Vagina (tissue), 2 donors: ENCODE results near the gene USP16. TPM values are rescaled to one million over a fixed set of nuclear protein-coding genes. Genes with fewer than 3 reads are reported as not detected.

Source experiments
- DNase-seq, 2 donors: peaks; one replicate each; pipeline ENCODE4 v3.0.0-alpha.2; 2017; ENCODE audit errors: extremely low spot score in 2 of 2
- H3K27ac ChIP-seq: fragments of 200-600 bp; sonication (generic); one replicate; pipeline ENCODE4 v1.5.1; 2019
- H3K27me3 ChIP-seq: fragments of 200-600 bp; sonication (generic); one replicate; pipeline ENCODE4 v1.5.1; 2019
- H3K36me3 ChIP-seq, 2 donors: fragments of 200-600 bp; sonication (generic); one replicate each; pipeline ENCODE4 v1.5.1; 2017 to 2019
- H3K4me1 ChIP-seq: fragments of 200-600 bp; sonication (generic); one replicate; pipeline ENCODE4 v1.5.1; 2019
- H3K4me3 ChIP-seq, 2 donors: fragments of 200-600 bp; sonication (generic); 1 replicate in 1 of 2; 2 replicates in 1 of 2; pipeline ENCODE4 v1.5.1; 2016 to 2019
- H3K9me3 ChIP-seq: fragments of 200-600 bp; sonication (generic); one replicate; pipeline ENCODE4 v1.5.1; 2019
- POLR2A ChIP-seq, 2 donors: fragments of 450-650 bp; IDR thresholded peaks; one replicate each; pipeline ENCODE4 v1.6.1; 2017; ENCODE audit warnings: antibody characterized with exemption in 2 of 2, mild to moderate bottlenecking in 2 of 2, moderate library complexity in 2 of 2
- POLR2AphosphoS5 ChIP-seq, 2 donors: sonication (generic); formaldehyde crosslinking; IDR thresholded peaks; one replicate each; pipeline ENCODE4 v1.9.0; 2017; ENCODE audit warnings: antibody characterized with exemption in 2 of 2, mild to moderate bottlenecking in 2 of 2, low read depth in 1 of 2; ENCODE audit not compliant: insufficient read depth in 1 of 2
- intact Hi-C: fragments of 100-400 bp; cut with DNase I; formaldehyde crosslinking; loops from one replicate; pipeline ENCODE4 v1.15.1; 2023
- total RNA-seq: library from RNA; depleted of rRNA; stranded (reverse); fragments of >200 nt; gene quantifications from one replicate; pipeline ENCODE4 v1.2.3, GENCODE V29; 2016
- TF ChIP-seq, protein P1 (sequence below), 3 experiments: fragments of 450-650 bp in 2 of 3; fragments of 200-600 bp in 1 of 3; sonication (generic) in 1 of 3; IDR thresholded peaks; one replicate each; pipeline ENCODE4 v1.5.1; 2017 to 2019; ENCODE audit warnings: antibody characterized with exemption in 3 of 3, mild to moderate bottlenecking in 2 of 3, moderate library complexity in 2 of 3

Gene USP16
- total RNA-seq, 1 donor from 2014 or later = 22.8 TPM

DNA sequence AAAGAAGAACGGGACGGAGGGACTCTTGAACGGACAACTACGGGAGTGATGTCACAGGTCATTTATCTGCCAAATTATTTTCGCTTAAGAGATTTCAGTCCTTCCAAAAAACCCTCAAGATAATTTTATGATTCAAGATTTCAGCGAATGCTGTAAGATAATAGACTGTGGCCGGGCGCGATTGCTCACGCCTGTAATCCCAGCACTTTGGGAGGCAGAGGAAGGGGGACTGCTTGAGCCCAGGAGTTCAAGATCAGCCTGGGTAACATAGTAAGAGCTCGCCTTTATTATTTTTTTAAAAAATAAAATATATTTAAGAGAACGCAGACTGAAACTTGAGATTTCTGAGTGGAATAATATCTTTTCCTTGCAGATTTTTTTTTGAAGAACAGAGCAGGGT is 5.9 kb upstream of the USP16 start:
- DNase-seq = no peak
- no peak for TF ChIP-seq POLR2AphosphoS5 (IDR thresholded peaks at IDR 0.05; ENCODE audit: insufficient read depth in 1 of 2, low read depth in 1 of 2)
- TF ChIP-seq, protein P1, sequence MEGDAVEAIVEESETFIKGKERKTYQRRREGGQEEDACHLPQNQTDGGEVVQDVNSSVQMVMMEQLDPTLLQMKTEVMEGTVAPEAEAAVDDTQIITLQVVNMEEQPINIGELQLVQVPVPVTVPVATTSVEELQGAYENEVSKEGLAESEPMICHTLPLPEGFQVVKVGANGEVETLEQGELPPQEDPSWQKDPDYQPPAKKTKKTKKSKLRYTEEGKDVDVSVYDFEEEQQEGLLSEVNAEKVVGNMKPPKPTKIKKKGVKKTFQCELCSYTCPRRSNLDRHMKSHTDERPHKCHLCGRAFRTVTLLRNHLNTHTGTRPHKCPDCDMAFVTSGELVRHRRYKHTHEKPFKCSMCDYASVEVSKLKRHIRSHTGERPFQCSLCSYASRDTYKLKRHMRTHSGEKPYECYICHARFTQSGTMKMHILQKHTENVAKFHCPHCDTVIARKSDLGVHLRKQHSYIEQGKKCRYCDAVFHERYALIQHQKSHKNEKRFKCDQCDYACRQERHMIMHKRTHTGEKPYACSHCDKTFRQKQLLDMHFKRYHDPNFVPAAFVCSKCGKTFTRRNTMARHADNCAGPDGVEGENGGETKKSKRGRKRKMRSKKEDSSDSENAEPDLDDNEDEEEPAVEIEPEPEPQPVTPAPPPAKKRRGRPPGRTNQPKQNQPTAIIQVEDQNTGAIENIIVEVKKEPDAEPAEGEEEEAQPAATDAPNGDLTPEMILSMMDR (IDR thresholded peaks at IDR 0.05) = no peak
- no peak for TF ChIP-seq POLR2A (IDR thresholded peaks at IDR 0.05)
- Histone ChIP-seq H3K27me3 (no peaks in the 10 kb centered on the region), H3K27ac (peak overlapping the region; percentile 42), H3K9me3 (no peaks in the 10 kb centered on the region), H3K4me1 (peaks cover 19% of the 10 kb centered on the region), H3K4me3 (peak overlapping the region; percentile 57 to 69), H3K36me3 (no peaks in the 10 kb centered on the region)
- intact Hi-C loops = no loop called here

DNA sequence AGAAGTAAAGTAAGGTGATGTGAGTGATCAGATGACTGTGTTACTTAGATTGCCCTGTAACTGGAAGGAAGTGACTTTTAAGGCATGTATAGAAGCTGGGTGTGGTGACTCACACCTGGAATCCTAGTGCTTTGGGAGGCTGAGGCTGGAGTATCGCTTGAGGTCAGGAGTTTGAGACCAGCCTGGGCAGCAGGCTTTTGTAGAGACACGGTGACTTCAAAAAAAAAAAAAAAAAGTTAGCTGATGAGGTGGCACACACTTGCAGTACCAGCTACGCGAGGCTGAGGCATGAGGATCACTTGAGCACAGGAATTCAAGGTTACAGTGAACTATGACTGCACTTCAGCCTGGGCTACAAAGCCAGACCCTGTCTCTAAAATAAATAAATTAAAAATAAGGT is 2.3 kb upstream of the USP16 start:
- Histone ChIP-seq H3K27me3 (no peaks in the 10 kb centered on the region), H3K36me3 (no peaks in the 10 kb centered on the region), H3K27ac (no peak overlapping the region), H3K9me3 (no peaks in the 10 kb centered on the region), H3K4me3 (no peak overlapping the region), H3K4me1 (peaks cover 39% of the 10 kb centered on the region)
- DNase-seq = no peak
- intact Hi-C loops = no loop called here
- TF ChIP-seq POLR2AphosphoS5 (IDR thresholded peaks at IDR 0.05; ENCODE audit: insufficient read depth in 1 of 2, low read depth in 1 of 2) = no peak
- TF ChIP-seq, protein P1 (IDR thresholded peaks at IDR 0.05) = no peak
- no peak for TF ChIP-seq POLR2A (IDR thresholded peaks at IDR 0.05)

DNA sequence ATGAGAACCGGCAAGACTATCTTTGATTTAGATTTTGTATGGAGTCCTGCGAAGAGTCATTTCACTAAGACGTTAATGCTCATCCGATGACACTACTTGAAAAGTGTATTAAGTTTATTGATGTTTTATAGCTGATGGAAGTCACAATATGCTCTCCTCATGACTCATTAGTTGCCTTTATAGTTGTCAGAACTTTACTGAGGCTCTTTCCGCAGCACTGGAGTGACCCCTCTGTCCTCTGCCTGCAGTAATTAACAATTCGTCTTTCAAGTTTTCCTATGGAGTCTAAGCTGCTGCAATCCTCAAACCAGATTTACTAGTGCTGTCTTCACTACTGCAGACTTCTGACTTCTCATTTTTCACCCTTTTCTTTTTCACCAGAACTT is 853 bp downstream of the USP16 start:
- intact Hi-C loops = no loop called here

DNA sequence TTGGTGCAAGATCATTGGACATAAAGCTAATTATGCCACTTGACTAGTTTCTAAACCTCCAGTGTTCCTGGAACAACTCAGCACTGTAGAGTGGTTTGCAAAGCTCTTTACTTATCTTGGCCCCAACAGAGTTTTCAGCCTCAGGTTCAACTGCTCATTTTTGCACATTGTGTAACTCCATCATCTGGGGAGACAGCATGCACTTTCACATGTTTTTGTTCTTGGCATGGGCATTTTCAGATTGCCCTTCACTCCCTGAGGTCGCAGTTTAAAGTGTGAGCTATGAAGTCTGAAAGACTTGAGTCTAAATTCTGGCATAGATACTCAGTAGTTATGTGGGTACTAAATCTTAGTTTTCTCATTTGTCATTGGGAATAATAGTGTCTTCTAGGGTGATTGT is 5.1 kb downstream of the USP16 start:
- Histone ChIP-seq H3K27ac (no peak overlapping the region), H3K4me3 (no peak overlapping the region), H3K27me3 (no peaks in the 10 kb centered on the region), H3K9me3 (no peaks in the 10 kb centered on the region), H3K4me1 (peaks cover 24% of the 10 kb centered on the region), H3K36me3 (peaks cover 0 to 40% of the 10 kb centered on the region in 2 donors)
- no peak for DNase-seq
- intact Hi-C loops = no loop called here
- TF ChIP-seq, protein P1 (IDR thresholded peaks at IDR 0.05) = no peak

More for the DNA sequence above, 853 bp downstream of the USP16 start:
- H3K4me1 ChIP-seq = peaks cover 24% of the 10 kb centered on the region
- peaks cover 0 to 5% of the 10 kb centered on the region in 2 donors for H3K36me3 ChIP-seq
- H3K4me3 ChIP-seq = peak overlapping the region; percentile 69 to 79
- no peak for DNase-seq
- no peaks in the 10 kb centered on the region for H3K9me3 ChIP-seq
- H3K27ac ChIP-seq = peak overlapping the region; percentile 97
- H3K27me3 ChIP-seq = no peaks in the 10 kb centered on the region
- no peak for TF ChIP-seq POLR2A (IDR thresholded peaks at IDR 0.05)
- no peak for TF ChIP-seq POLR2AphosphoS5 (IDR thresholded peaks at IDR 0.05; ENCODE audit: insufficient read depth in 1 of 2, low read depth in 1 of 2)
- TF ChIP-seq, protein P1 (IDR thresholded peaks at IDR 0.05) = no peak

DNA sequence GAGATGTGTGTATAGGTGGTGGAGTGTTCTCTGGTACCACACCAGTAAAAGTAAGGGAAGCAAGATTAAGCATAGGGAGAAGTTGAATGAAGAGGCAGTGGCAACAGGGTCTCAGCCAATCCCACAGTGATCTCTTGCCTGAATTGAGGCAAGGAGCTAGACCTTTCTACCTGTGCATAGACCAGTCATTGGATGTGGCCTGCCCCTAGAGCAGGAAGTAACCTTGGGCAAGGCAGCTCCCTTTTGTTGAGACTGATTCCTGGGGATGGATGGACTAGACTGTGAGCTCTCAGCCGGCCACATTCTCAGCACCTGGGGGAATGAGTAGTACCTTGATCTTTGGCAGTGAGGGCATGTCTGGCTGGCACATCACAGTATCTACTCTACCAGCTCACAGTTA is 6.4 kb downstream of the USP16 start:
- H3K4me1 ChIP-seq = peaks cover 16% of the 10 kb centered on the region
- intact Hi-C loops = no loop called here
- peaks cover 0 to 53% of the 10 kb centered on the region in 2 donors for H3K36me3 ChIP-seq
- H3K9me3 ChIP-seq = no peaks in the 10 kb centered on the region
- H3K27ac ChIP-seq = no peak overlapping the region
- no peaks in the 10 kb centered on the region for H3K27me3 ChIP-seq
- DNase-seq = no peak
- H3K4me3 ChIP-seq = no peak overlapping the region
- TF ChIP-seq POLR2AphosphoS5 (IDR thresholded peaks at IDR 0.05; ENCODE audit: insufficient read depth in 1 of 2, low read depth in 1 of 2) (no peak), POLR2A (IDR thresholded peaks at IDR 0.05) (no peak)
- TF ChIP-seq, protein P1 (IDR thresholded peaks at IDR 0.05) = no peak
